A549 treated with AZD9567 at 1 μM for 4 hours (cell line): ENCODE measurements around the gene HDAC11. TPM values are rescaled to one million over a fixed set of nuclear protein-coding genes. Genes with fewer than 3 reads are reported as not detected.

ENCODE experiments used
- total RNA-seq: library from RNA; stranded (reverse); fragments of 200-300 nt; extraction: Qiagen RNA extraction; gene quantifications from 5 replicates; pipeline ENCODE4 v1.2.3, GENCODE V29; 2022; ENCODE audit not compliant: insufficient read depth

Gene HDAC11, protein sequence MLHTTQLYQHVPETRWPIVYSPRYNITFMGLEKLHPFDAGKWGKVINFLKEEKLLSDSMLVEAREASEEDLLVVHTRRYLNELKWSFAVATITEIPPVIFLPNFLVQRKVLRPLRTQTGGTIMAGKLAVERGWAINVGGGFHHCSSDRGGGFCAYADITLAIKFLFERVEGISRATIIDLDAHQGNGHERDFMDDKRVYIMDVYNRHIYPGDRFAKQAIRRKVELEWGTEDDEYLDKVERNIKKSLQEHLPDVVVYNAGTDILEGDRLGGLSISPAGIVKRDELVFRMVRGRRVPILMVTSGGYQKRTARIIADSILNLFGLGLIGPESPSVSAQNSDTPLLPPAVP
- 6.7 to 17.6 TPM (median 8.3 TPM) in 5 replicates for total RNA-seq

DNA sequence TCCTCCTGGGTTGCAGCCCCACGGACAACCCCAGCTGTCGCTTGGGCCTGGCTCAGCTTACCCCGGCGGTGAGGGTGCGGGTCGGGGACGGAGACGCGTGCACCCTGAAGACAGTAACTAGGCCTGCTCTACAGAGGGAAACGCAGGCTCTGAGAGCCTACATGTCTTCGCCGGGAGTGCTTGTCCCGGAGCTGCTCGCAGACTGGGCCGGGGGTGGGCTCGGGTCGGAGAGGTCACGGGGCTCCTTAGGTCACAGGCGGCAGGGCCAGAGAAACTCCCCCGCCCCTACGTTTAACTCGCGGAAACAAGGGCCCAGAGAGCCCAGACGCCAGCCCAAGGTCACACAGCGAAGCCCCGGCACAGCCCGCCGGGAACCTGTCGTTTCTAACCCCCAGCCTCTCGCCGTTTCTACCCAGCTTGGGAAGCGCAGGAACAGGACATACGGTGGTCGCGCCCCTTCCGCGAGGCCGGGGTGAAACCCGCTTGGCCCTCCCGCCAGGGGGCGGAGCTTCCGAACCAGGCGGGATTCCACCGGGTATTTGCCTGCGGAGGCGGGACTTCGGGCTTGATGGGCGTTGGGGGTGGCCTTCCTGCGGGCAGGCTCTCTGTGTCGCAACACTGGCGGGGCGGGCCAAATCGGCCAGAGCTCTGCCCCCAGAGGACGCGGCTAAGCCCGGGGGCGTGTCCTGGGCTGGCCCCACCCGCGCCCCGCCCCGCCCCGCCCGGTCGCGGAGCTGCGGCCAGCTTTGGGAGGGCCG, at the start of gene HDAC11:
Gene HDAC11 (plus strand): TSS at position 725 of the 758 bp plus-strand sequence. CDS start 42 bp downstream, outside the sequence.

DNA sequence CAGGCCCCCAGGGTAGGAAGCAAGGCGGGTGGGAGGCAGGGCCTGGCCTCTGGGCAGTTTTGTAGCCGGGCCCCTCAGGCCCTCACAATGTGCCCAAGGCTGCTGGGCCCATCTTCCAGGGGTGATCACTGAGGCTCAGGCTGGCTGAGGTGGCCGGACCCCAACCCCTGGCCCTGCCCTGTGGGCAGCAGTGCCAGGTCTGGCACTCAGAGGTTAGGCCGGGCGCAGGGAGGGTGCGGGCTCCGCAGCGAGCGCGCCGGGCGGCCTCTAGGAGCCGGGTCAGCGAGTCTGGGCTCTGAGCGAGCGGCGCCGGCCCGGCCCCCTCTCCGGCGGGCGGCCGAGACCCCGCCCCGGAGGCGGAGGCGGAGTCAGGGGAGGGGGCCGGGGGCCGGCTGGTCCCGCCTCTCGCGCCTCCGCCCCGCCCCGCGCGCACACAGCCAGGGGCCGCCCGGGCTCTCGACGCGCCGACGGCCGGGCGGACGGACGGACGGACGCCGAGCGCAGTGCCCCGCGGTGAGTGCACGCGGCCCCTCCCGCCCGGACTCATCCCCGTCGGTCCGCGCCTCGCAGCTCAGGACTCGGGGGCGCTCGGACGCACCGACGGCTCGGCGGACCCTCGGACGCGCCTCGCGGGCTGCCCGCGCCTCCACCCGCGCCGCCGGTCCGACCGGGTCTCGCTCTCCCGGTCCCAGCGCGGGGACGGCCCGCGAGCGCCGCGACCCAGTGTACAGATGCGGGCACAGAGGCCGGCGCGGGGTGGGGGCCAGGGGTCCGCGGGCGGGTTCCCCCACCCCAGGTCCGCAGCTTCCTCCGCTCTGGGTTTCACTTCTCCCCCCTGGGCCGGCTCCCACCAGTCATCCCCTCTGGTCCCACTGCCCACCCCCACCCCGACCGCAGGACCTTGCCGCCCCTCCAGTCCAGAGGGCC, 68.9 kb downstream of the HDAC11 start, which contains the start of gene FBLN2:
Gene FBLN2 (plus strand): TSS at position 430 of the 927 bp plus-strand sequence. CDS start 21,231 bp downstream, outside the sequence.

Other genes starting within 250 kb of the HDAC11 start
- 25.2 to 42.2 TPM (median 36.4 TPM) in 5 replicates for gene NUP210, start 60.0 kb upstream of the HDAC11 start, total RNA-seq
- 1.8 to 6.2 TPM (median 2.3 TPM) in 5 replicates for gene FBLN2, start 68.8 kb downstream of the HDAC11 start, total RNA-seq